ENCODE measurements around the gene PPIL1. TPM values are rescaled to one million over a fixed set of nuclear protein-coding genes. Genes with fewer than 3 reads are reported as not detected.

Gene PPIL1
- total and polyA plus RNA-seq, 10 of the 15 experiments (the other 5 are each of a cell fraction or from before 2014, with no cell fraction given): 39.5 to 95.8 (median 70.5) TPM

- FAIRE-seq: no peak
- Histone ChIP-seq H3K4me2 (ENCODE audit: control insufficient read depth, insufficient read depth) (no peak overlapping the region), H2AFZ (ENCODE audit: control insufficient read depth, low read depth, low read length) (no peak overlapping the region), H3K4me1 (ENCODE audit: control insufficient read depth, insufficient read depth, low read length) (peaks cover 20% of the 10 kb centered on the region), H3K9ac (ENCODE audit: control insufficient read depth, insufficient read depth, low read length) (no peak overlapping the region), H3K27ac (ENCODE audit: control insufficient read depth, insufficient read depth) (no peak overlapping the region), H4K20me1 (ENCODE audit: control insufficient read depth, insufficient read depth) (peaks cover 8% of the 10 kb centered on the region; the same call in 1 of the 2 replicates), H3K36me3 (ENCODE audit: control insufficient read depth in 2 of 2, insufficient read depth in 2 of 2, low read length in 1 of 2) (no peaks in the 10 kb centered on the region), H3K79me2 (ENCODE audit: control insufficient read depth, insufficient read depth, low read length) (no peaks in the 10 kb centered on the region), H3K4me3 (no peak overlapping the region), H3K9me3 (replicated peaks; ENCODE audit: control insufficient read depth, insufficient read depth, low read length) (no peaks in the 10 kb centered on the region), H3K27me3 (replicated peaks in 1 of 2; ENCODE audit: control insufficient read depth in 2 of 2, insufficient read depth in 2 of 2, low read length in 1 of 2) (no peaks in the 10 kb centered on the region)
- ChIA-PET RAD21 (ENCODE audit: unreplicated experiment) (interaction anchor here (1.4 kb wide), 1 partner anchor 109 kb away, joined by 4 read pairs; no protein-coding TSS in a partner anchor), SMC1A (ENCODE audit: uncharacterized antibody, unreplicated experiment) (no interaction called here), POLR2A (no interaction called here), CTCF (interaction anchor here (1.1 kb wide), 1 partner anchor 9 kb away, joined by 3 read pairs; no protein-coding TSS in a partner anchor)
- BruUV-seq (replicated peaks): no TSS peak
- 94% methylated on average over 2 of the region's 2 CpGs for WGBS (ENCODE audit: insufficient coverage, insufficient replicate concordance, low lambda C conversion rate, missing lambda C conversion rate)
- intact Hi-C loops (cut with micrococcal nuclease; ENCODE audit: unreplicated experiment): no loop called here
- in situ Hi-C loops (cut with MboI): no loop called here
- ATAC-seq: no peak
- no peak for DNase-seq (ENCODE audit: low read depth, low spot score)
- TF ChIP-seq MYC (IDR thresholded peaks at IDR 0.05; ENCODE audit: insufficient read depth, insufficient read length, insufficient replicate concordance, low read length, severe bottlenecking) (no peak), YBX1 (IDR thresholded peaks at IDR 0.05) (no peak), ZBED1 (IDR thresholded peaks at IDR 0.05; ENCODE audit: borderline replicate concordance) (no peak), POU2F2 (IDR thresholded peaks at IDR 0.05; ENCODE audit: borderline replicate concordance, low read depth, low read length) (no peak), IRF3 (IDR thresholded peaks at IDR 0.05) (no peak), MEF2A (IDR thresholded peaks at IDR 0.05; ENCODE audit: insufficient read depth, low read depth, low read length) (no peak), ZBTB11 (CRISPR knock-in tag; IDR thresholded peaks at IDR 0.05) (no peak), SUZ12 (IDR thresholded peaks at IDR 0.05; ENCODE audit: unreplicated experiment) (no peak)
These were observed 34.1 kb upstream of the PPIL1 start for GRCh38 chr6:36908747-36909146.

Data from GM12878 (cell line).